Breast epithelium (tissue), 3 donors: ENCODE measurements around the gene PRKCE.

Experiments
- POLR2A ChIP-seq: fragments of 450-650 bp; IDR thresholded peaks from one replicate; pipeline ENCODE4 v1.6.1; 2016; ENCODE audit warnings: antibody characterized with exemption, mild to moderate bottlenecking, moderate library complexity
- POLR2AphosphoS5 ChIP-seq, 3 donors: sonication (generic); formaldehyde crosslinking; IDR thresholded peaks; one replicate each; pipeline ENCODE4 v1.6.1; 2017; ENCODE audit warnings: antibody characterized with exemption in 3 of 3
- TF ChIP-seq, protein P1 (sequence below), 3 donors: fragments of 450-650 bp; IDR thresholded peaks; one replicate each; pipeline ENCODE4 v1.5.1; 2016 to 2017; ENCODE audit warnings: antibody characterized with exemption in 3 of 3, mild to moderate bottlenecking in 3 of 3, moderate library complexity in 3 of 3

DNA sequence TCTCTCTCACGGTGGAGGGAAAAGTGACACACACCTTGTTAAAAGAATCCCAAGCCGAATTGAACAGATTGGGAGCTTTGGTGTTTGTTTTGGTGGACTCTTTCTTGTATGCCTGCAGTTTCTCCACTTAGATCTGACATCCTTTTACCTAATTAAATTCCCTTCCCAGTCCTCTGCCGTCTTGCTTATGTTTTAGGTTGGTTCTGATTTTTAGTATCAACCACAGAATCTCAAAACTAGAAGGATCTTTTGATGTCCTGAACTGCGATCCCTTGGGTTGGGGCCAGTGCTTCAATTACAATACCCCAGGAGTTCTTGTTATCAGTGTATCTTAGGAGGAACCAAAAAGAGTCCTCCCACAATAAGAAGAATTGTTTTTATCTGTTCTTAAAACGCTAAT is 112.3 kb downstream of the PRKCE start:
- TF ChIP-seq POLR2AphosphoS5 (IDR thresholded peaks at IDR 0.05) (no peak), POLR2A (no peak)
- TF ChIP-seq, protein P1, sequence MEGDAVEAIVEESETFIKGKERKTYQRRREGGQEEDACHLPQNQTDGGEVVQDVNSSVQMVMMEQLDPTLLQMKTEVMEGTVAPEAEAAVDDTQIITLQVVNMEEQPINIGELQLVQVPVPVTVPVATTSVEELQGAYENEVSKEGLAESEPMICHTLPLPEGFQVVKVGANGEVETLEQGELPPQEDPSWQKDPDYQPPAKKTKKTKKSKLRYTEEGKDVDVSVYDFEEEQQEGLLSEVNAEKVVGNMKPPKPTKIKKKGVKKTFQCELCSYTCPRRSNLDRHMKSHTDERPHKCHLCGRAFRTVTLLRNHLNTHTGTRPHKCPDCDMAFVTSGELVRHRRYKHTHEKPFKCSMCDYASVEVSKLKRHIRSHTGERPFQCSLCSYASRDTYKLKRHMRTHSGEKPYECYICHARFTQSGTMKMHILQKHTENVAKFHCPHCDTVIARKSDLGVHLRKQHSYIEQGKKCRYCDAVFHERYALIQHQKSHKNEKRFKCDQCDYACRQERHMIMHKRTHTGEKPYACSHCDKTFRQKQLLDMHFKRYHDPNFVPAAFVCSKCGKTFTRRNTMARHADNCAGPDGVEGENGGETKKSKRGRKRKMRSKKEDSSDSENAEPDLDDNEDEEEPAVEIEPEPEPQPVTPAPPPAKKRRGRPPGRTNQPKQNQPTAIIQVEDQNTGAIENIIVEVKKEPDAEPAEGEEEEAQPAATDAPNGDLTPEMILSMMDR (IDR thresholded peaks at IDR 0.05), result no peak
